HG03460 (cell line): ENCODE results near the gene SPACA5.
A peak's percentile ranks its signal among the peaks of the same experiment; 100 is the strongest.
"Not testable (repeated sequence)": the region's sequence is repeated elsewhere in the genome, so short reads cannot be mapped to it uniquely, and the experiment has no call there.

Experiments
- ATAC-seq: cut with Tn5 transposase; IDR thresholded peaks from one replicate; pipeline ENCODE4 v1.9.1; 2021; ENCODE audit not compliant: unreplicated experiment

Gene SPACA5

GRCh38 chrX:48006688-48007087 lies at the start of gene SPACA5:
SPACA5 (plus strand) TSS chrX:48006988; CDS start chrX:48007803, 815 bp downstream.
- not testable (repeated sequence) for ATAC-seq

- not testable (repeated sequence) for ATAC-seq
Observed at GRCh38 chrX:47958206-47958605, 48.6 kb upstream of the SPACA5 start.

DNA sequence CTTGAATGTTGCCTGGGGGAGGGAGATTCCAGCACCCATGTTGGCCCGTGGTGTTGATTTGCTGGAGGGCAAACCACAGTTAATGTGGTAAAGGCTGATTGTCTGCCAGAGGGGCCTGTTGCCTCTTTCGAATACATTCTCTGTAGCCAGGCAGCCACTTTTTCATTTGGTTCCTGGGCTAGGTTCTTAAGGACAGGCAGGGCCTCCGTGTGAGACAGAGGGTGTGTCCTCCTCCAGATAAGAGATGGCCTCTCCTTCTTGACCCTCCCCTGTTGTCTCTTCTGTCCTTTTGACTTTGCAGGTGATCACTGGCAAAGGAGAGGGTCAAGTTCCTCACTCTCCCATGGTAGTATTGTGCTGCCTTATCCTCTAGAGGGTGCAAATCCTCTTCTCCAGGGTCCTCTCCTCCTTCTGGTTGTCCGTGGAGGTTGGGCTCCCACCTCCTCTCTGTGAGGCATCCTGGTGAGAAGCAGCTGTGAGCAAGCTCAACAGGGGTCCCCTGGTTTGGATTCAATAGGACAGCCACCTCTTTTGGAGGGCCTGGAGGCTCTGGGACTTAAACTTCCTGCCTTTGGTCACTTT lies 47.9 kb upstream of the SPACA5 start:
- no peak for ATAC-seq

GRCh38 chrX:47960406-47960805 lies 46.4 kb upstream of the SPACA5 start:
- no peak for ATAC-seq

DNA sequence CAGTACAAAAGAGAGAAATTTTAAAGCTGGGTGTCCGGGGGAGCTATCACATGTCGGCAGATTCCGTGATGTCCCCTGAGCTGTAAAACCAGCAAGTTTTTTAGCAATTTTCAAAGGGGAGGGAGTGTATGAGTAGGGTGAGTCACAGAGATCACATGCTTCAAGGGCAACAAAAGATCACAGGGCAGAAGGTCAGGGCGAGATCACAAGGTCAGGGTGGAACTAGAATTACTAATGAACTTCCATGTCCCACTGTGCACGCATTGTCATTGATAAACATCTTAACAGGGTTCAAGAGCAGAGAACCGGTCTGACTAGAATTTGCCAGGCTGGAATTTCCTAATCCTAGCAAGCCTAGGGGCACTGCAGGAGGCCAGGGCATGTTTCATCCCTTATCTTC lies 45.0 kb upstream of the SPACA5 start:
- not testable (repeated sequence) for ATAC-seq

DNA sequence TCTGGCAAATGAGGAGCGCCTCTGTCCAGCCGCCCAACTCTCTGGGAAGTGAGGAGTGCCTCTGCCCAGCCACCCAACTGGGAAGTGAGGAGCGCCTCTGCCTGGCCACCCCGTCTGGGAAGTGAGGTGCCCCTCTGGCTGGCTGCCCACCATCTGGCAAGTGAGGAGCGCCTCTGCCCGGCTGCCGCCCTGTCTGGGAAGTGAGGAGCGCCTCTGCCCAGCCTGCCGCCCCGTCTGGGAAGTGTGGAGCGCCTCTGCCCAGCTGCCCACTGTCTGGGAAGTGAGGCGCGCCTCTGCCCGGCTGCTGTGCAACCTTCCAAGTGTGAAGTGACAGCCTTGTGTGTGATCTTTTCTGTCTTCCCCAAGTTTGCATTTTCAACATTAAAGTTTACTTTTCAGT lies 41.3 kb upstream of the SPACA5 start:
- not testable (repeated sequence) for ATAC-seq

GRCh38 chrX:47973235-47973634 lies 33.6 kb upstream of the SPACA5 start:
- ATAC-seq, result no peak

DNA sequence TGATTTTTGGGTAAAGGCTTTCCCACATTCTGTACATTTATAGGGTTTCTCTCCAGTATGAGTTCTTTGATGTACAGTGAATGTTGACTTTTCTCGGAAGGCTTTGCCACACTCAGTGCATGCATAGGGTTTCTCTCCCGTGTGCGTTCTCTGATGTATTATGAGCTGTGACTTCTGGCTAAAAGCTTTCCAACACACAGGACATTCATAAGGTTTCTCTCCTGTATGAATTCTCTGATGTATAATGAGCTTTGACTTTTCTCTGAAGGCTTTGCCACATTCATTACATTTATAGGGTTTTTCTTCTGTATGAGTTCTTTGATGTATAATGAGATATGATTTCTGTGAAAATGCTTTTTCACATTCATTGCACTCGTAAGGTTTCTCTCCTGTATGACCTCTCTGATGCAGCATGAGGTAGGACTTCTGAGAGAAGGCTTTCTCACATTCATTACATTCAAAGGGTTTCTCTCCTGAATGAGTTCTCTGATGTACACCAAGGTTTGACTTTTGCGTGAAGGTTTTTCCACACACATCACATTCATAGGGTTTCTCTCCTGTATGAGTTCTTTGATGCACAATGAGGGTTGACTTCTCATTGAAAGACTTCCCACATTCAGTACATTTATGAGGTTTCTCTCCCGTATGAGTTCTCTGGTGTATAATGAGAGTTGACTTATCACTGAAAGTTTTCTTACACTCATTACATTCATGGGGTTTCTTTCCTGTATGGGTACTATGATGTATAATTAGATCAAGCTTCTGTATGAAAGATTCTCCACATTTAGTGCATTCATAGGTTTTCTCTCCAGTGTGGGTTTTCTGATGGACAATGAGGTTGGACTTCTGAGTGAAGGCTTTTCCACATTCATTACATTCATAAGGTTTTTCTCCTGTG lies 30.3 kb upstream of the SPACA5 start:
- ATAC-seq, result no peak

- ATAC-seq, result no peak
Observed at GRCh38 chrX:47991263-47992094, 15.3 kb upstream of the SPACA5 start.

GRCh38 chrX:47992095-47992380 lies 14.8 kb upstream of the SPACA5 start:
- ATAC-seq, result no peak

- no peak for ATAC-seq
Observed at GRCh38 chrX:47992669-47993068, 14.1 kb upstream of the SPACA5 start.

- no peak for ATAC-seq
Observed at GRCh38 chrX:48001260-48001659, 5.5 kb upstream of the SPACA5 start.

GRCh38 chrX:48002319-48002718 lies 4.5 kb upstream of the SPACA5 start:
- no peak for ATAC-seq

DNA sequence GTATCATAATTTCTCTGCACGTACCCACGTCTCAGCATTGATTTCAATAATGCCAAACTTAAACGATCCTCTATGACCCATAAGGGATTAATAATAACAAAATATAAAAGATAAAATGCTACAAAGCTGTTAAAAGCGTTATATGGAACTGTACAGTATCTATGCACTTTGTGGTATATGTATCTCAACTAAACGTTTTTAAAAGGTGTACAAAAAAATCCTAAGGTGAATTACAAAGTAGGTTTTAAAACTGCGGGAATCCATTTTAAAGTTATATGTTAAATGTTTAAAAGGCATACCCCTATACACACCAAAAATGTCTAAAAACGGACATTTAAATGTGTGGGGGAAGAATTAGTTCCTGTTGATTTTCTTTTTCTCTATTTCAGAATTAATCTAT lies 3.9 kb upstream of the SPACA5 start:
- no peak for ATAC-seq

DNA sequence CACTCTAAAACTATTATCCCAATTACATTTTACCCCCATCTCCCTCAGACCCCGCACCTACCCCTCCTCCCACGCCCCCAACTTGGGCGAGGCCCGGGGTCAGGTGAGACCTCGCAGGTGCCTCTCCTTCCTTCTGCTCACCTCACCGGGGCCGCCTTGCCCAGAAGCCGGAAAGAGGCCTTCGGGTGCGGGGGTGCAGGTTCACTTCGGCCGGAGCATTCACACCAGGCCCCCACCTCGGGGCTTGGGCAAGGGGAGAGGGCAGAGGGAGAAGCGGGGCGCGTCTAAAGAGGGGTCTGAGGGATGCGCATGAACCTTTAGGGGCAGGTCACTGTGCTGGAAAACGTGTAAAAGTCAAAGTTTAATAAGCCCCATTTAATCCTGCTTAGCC lies 3.4 kb upstream of the SPACA5 start:
- ATAC-seq, result peak; percentile 42

DNA sequence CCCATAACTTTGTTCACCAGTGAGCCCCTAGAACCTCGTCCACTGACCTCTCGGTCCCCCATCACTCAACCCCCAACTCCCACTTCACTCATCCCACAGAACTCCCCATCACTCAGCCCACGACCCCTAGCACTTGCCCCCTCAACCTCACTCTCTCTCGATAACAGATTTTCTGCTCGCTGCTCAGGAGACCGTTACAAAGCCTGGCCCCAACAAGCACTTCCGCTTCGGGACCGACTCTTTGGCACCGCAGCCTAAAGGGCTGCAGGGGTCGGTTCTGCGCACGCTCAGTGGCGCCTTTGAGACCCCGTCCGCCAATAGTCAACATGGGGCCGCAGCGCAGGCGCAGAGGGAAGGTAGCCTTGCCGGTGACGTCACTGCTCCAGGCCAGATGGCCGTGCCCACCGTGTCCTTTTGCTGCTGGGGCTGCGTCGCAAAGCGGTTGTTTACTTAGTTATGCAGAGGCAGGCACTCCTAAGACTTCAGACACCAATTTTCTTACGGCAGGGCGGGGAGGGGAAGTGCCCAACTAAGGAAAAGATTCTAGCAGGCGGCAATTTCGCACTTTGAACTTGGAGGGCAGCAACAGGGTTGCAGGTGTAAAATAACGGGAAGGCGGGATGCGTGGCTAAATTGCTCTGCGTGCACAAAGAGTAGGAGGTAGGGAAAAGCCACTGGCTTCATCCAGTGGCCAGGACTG lies 2.9 kb upstream of the SPACA5 start, which contains the start of gene ZNF182:
ZNF182 (minus strand) TSS at position 232 of the 700 bp plus-strand sequence. CDS start 1,380 bp downstream, outside the sequence.
- peak; percentile 93 for ATAC-seq

DNA sequence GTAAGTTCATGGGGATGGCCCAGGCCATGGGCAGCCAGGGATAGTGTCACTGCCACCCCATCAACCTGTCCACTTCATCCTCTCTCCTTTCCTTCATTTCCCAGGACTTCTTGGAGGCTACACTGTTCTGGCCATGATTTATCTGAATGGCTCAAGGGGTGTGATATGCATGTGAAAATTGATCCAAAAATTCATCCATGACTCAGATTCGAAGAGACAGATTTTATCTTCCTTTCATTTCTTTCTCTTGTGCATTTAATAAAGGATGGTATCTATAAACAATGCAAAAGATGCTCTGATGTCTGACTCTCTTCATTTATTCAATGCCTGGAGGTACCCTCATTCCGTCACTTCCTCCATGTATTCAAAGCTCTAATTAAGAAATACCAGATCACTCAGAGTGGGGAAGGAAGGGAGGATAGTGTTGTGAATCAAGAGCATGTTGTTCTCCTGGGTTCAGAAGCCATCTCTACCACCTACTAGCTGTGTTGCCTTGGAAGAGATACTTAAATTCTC lies 2.7 kb downstream of the SPACA5 start:
- not testable (repeated sequence) for ATAC-seq

GRCh38 chrX:48016583-48017310 lies 10.0 kb downstream of the SPACA5 start:
- ATAC-seq, result not testable (repeated sequence)

- ATAC-seq, result not testable (repeated sequence)
Observed at GRCh38 chrX:48019892-48020291, 13.1 kb downstream of the SPACA5 start.

DNA sequence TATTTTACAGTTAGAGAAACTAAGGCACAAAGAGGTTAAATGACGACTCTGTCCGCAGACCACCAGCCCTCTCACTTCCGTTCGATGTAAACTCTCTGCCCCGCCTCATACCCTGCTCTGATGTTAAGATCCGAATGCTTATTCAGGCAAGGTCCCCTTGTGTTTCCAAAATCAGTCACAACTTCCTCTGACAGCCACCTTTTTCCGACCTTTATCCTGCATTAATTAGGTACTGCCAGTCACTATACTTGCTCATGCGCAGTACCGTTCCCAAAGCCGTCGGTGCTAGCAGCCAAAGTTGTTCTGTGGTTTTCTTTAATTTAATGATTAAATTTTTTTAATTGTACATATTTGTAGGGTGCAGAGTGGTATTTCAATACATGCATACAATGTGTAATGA lies 13.7 kb downstream of the SPACA5 start:
- not testable (repeated sequence) for ATAC-seq
